ENCODE data around the gene REEP6. TPM values are rescaled to one million over a fixed set of nuclear protein-coding genes. Genes with fewer than 3 reads are reported as not detected.

The REEP6 gene
- total RNA-seq, 1 experiment from 2014 or later = 10.5 TPM

GRCh38 chr19:1452802-1453524, 38.0 kb upstream of the REEP6 start:
- H3K9ac ChIP-seq (ENCODE audit: extremely low read depth, insufficient read length, low read length) = no peak overlapping the region
- H3K79me1 ChIP-seq (ENCODE audit: insufficient read depth, low read depth, low read length, poor library complexity, severe bottlenecking) = no peaks in the 10 kb centered on the region
- no peak overlapping the region for H2BK5ac ChIP-seq (ENCODE audit: insufficient read length, low read length)
- H3K27ac ChIP-seq (ENCODE audit: insufficient read length, low read depth, low read length) = no peak overlapping the region
- no peak overlapping the region for H3K56ac ChIP-seq (ENCODE audit: insufficient read length, low read depth, low read length)
- no peak overlapping the region for H2AFZ ChIP-seq (ENCODE audit: low read length)
- H3K14ac ChIP-seq (ENCODE audit: insufficient read depth, low read length) = no peak overlapping the region; the same call in 1 of the 2 replicates
- H3T11ph ChIP-seq (ENCODE audit: low read length) = no peak overlapping the region
- peaks cover 15% of the 10 kb centered on the region for H3K23me2 ChIP-seq (ENCODE audit: insufficient read length, low read depth, low read length, poor library complexity, severe bottlenecking)
- no peak overlapping the region for H3K23ac ChIP-seq (ENCODE audit: insufficient read length, low read depth, low read length)
- peak overlapping the region in 1 of 2 experiments; percentile 53; a peak in 1 of 5 replicates for H3K4me3 Mint-ChIP-seq
- no peaks in the 10 kb centered on the region for H3K9me3 ChIP-seq (ENCODE audit: control insufficient read depth, low read depth, low read length)
- H3K4me1 Mint-ChIP-seq = peaks cover 16 to 47% of the 10 kb centered on the region in 2 experiments
- peak overlapping the region; percentile 27; the same call in 1 of the 2 replicates for H2BK15ac ChIP-seq (ENCODE audit: low read depth, low read length)
- H3K36me3 Mint-ChIP-seq (ENCODE audit: insufficient read depth in 1 of 3, low read depth in 3 of 3) = peaks cover 0 to 6% (median 2%) of the 10 kb centered on the region in 3 experiments; a peak in 1 of 7 replicates
- no peak overlapping the region for H2BK20ac ChIP-seq (ENCODE audit: low read depth, low read length, poor library complexity, severe bottlenecking)
- H3K4ac ChIP-seq (ENCODE audit: low read depth, low read length) = no peak overlapping the region
- no peak for DNase-seq
- H3K9me3 Mint-ChIP-seq = no peaks in the 10 kb centered on the region; a peak in 1 of 5 replicates
- H4K5ac ChIP-seq (ENCODE audit: insufficient read length, low read depth, low read length) = no peak overlapping the region
- no peaks in the 10 kb centered on the region for H3K79me2 ChIP-seq (ENCODE audit: insufficient read depth, low read length)
- H4K20me1 ChIP-seq (ENCODE audit: control insufficient read depth, insufficient read depth, insufficient read length) = no peaks in the 10 kb centered on the region
- H3K27me3 Mint-ChIP-seq (ENCODE audit: low read depth) = peaks cover 83% of the 10 kb centered on the region
- no peak overlapping the region for H3K18ac ChIP-seq (ENCODE audit: insufficient read length, low read depth, low read length)
- peak overlapping the region; percentile 27 for H2BK12ac ChIP-seq (ENCODE audit: insufficient read length, low read depth, low read length)
- H3K4me1 ChIP-seq (ENCODE audit: insufficient read depth, low read length) = no peaks in the 10 kb centered on the region; the same call in 1 of the 2 replicates
- peaks cover 15% of the 10 kb centered on the region; the same call in 1 of the 2 replicates for H3K27me3 ChIP-seq (ENCODE audit: insufficient read depth, low read length)
- no peak overlapping the region for H2BK120ac ChIP-seq (ENCODE audit: low read depth, low read length, poor library complexity, severe bottlenecking)
- no peak overlapping the region for H4K91ac ChIP-seq (ENCODE audit: insufficient read length, low read depth, low read length)
- no CpG with 5 or more reads among the region's 30 CpGs for WGBS (ENCODE audit: extremely low coverage, insufficient read length, low lambda C conversion rate)
- no peak for TF ChIP-seq CTCF (conservative IDR thresholded peaks at IDR 0.05)
- H3K4me2 ChIP-seq (ENCODE audit: insufficient read depth, insufficient read length, low read length) = no peak overlapping the region
- no peak overlapping the region for H2AK5ac ChIP-seq (ENCODE audit: insufficient read length, low read length)
- H4K8ac ChIP-seq (replicated peaks; ENCODE audit: insufficient read length, low read depth, low read length) = no peak overlapping the region
- no peak overlapping the region for H3K27ac Mint-ChIP-seq
